Kidney epithelial cell (primary cell): ENCODE data around the gene VRK3. TPM values are rescaled to one million over a fixed set of nuclear protein-coding genes. Genes with fewer than 3 reads are reported as not detected.

Experiments used
- DNase-seq: peaks from one replicate; pipeline ENCODE4 v3.0.0-alpha.2; 2010; ENCODE audit warnings: low read depth
- H3K27me3 ChIP-seq: 2 replicates; pipeline ENCODE4 v1.6.0; 2011; ENCODE audit warnings: low read length; ENCODE audit not compliant: control insufficient read depth, insufficient read depth
- H3K36me3 ChIP-seq: 2 replicates; pipeline ENCODE4 v1.5.1; 2011; ENCODE audit warnings: low read length; ENCODE audit not compliant: control insufficient read depth, insufficient read depth
- H3K4me3 ChIP-seq: 2 replicates; pipeline ENCODE4 v1.5.1; 2011; ENCODE audit warnings: low read depth, mild to moderate bottlenecking, control low read depth, low read length
- CTCF ChIP-seq: IDR thresholded peaks from 2 replicates; pipeline ENCODE4 v1.5.1; 2011; ENCODE audit warnings: mild to moderate bottlenecking, moderate library complexity, low read length, control low read depth, inconsistent platforms; ENCODE audit not compliant: insufficient read depth, poor library complexity, severe bottlenecking
- total RNA-seq: library from RNA; depleted of rRNA; stranded (reverse); fragments of >200 nt; gene quantifications from 2 replicates; pipeline ENCODE4 v1.2.3, GENCODE V29; 2015

VRK3 gene
- total RNA-seq, 1 donor from 2014 or later = 20.5 TPM

- Histone ChIP-seq H3K27me3 (no peaks in the 10 kb centered on the region), H3K4me3 (no peak overlapping the region), H3K36me3 (peaks cover 16% of the 10 kb centered on the region)
- DNase-seq = no peak
- no peak for TF ChIP-seq CTCF
These were observed 15.8 kb upstream of the VRK3 start for GRCh38 chr19:50040967-50041366.

- Histone ChIP-seq H3K27me3 (no peaks in the 10 kb centered on the region), H3K4me3 (no peak overlapping the region), H3K36me3 (peaks cover 13% of the 10 kb centered on the region)
- DNase-seq = no peak
- TF ChIP-seq CTCF = no peak
These were observed 14.8 kb upstream of the VRK3 start for GRCh38 chr19:50039968-50040367.

GRCh38 chr19:50036908-50037307 lies 11.7 kb upstream of the VRK3 start:
- Histone ChIP-seq H3K27me3 (no peaks in the 10 kb centered on the region), H3K4me3 (no peak overlapping the region), H3K36me3 (peaks cover 7% of the 10 kb centered on the region)
- no peak for TF ChIP-seq CTCF
- no peak for DNase-seq

GRCh38 chr19:50030937-50031336 lies 5.8 kb upstream of the VRK3 start:
- TF ChIP-seq CTCF = no peak
- Histone ChIP-seq H3K36me3 (peaks cover 4% of the 10 kb centered on the region), H3K27me3 (no peaks in the 10 kb centered on the region), H3K4me3 (no peak overlapping the region)
- no peak for DNase-seq

GRCh38 chr19:50030225-50030624 lies 5.1 kb upstream of the VRK3 start:
- no peak for TF ChIP-seq CTCF
- Histone ChIP-seq H3K27me3 (no peaks in the 10 kb centered on the region), H3K36me3 (peaks cover 4% of the 10 kb centered on the region), H3K4me3 (no peak overlapping the region)
- no peak for DNase-seq

GRCh38 chr19:50026550-50026906 lies 1.4 kb upstream of the VRK3 start:
- no peak for DNase-seq
- H3K4me3 ChIP-seq = peak overlapping the region; percentile 67
- no peak for TF ChIP-seq CTCF
- H3K27me3 ChIP-seq = no peaks in the 10 kb centered on the region
- H3K36me3 ChIP-seq = no peaks in the 10 kb centered on the region
